GM19023 (cell line): ENCODE data around the gene MGP.

Experiments used
- ATAC-seq: cut with Tn5 transposase; IDR thresholded peaks from one replicate; pipeline ENCODE4 v1.9.1; 2021; ENCODE audit warnings: mild to moderate bottlenecking, moderate library complexity; ENCODE audit not compliant: unreplicated experiment

The MGP gene

GRCh38 chr12:14885718-14886221, at the start of gene MGP:
TSS of gene MGP (minus strand) at chr12:14885854. CDS start at chr12:14885791, 63 bp downstream.
- ATAC-seq: no peak

- ATAC-seq: no peak
Observed at GRCh38 chr12:14935031-14935430, 49.4 kb upstream of the MGP start.

- ATAC-seq: no peak
Observed at GRCh38 chr12:14934511-14934910, 48.9 kb upstream of the MGP start.

- no peak for ATAC-seq
Observed at GRCh38 chr12:14931791-14932560, 46.3 kb upstream of the MGP start.

- no peak for ATAC-seq
Observed at GRCh38 chr12:14931359-14931758, 45.7 kb upstream of the MGP start.

GRCh38 chr12:14930299-14930698, 44.6 kb upstream of the MGP start:
- no peak for ATAC-seq

- no peak for ATAC-seq
Observed at GRCh38 chr12:14928931-14929330, 43.3 kb upstream of the MGP start.

- no peak for ATAC-seq
Observed at GRCh38 chr12:14927267-14927666, 41.6 kb upstream of the MGP start.

- no peak for ATAC-seq
Observed at GRCh38 chr12:14924541-14924940, 38.9 kb upstream of the MGP start.

- no peak for ATAC-seq
Observed at GRCh38 chr12:14923944-14924343, 38.3 kb upstream of the MGP start.

- no peak for ATAC-seq
Observed at GRCh38 chr12:14921218-14921617, 35.6 kb upstream of the MGP start.

- no peak for ATAC-seq
Observed at GRCh38 chr12:14920475-14921126, 34.9 kb upstream of the MGP start.

GRCh38 chr12:14919455-14919854, 33.8 kb upstream of the MGP start:
- ATAC-seq: no peak

- no peak for ATAC-seq
Observed at GRCh38 chr12:14915736-14916135, 30.1 kb upstream of the MGP start.

- no peak for ATAC-seq
Observed at GRCh38 chr12:14913381-14913781, 27.7 kb upstream of the MGP start.

GRCh38 chr12:14911131-14911530, 25.5 kb upstream of the MGP start:
- ATAC-seq: no peak

GRCh38 chr12:14910090-14910915, 24.6 kb upstream of the MGP start:
- no peak for ATAC-seq

- ATAC-seq: no peak
Observed at GRCh38 chr12:14907953-14908352, 22.3 kb upstream of the MGP start.

GRCh38 chr12:14906114-14906513, 20.5 kb upstream of the MGP start:
- no peak for ATAC-seq

GRCh38 chr12:14905269-14906004, 19.8 kb upstream of the MGP start:
- ATAC-seq: no peak

- ATAC-seq: no peak
Observed at GRCh38 chr12:14904854-14905253, 19.2 kb upstream of the MGP start.
